HG03064 (cell line): ENCODE measurements around the gene YIF1B.
A peak's percentile ranks its signal among the peaks of the same experiment; 100 is the strongest.

Experiments used
- ATAC-seq: cut with Tn5 transposase; IDR thresholded peaks from one replicate; pipeline ENCODE4 v1.9.1; 2021; ENCODE audit warnings: low read depth; ENCODE audit not compliant: unreplicated experiment

Gene YIF1B

GRCh38 chr19:38335949-38336637 lies 20.3 kb upstream of the YIF1B start:
- ATAC-seq, result peak; percentile 43

GRCh38 chr19:38333245-38333644 lies 17.5 kb upstream of the YIF1B start:
- no peak for ATAC-seq

GRCh38 chr19:38331728-38332127 lies 16.0 kb upstream of the YIF1B start:
- no peak for ATAC-seq

- ATAC-seq, result no peak
Measured at GRCh38 chr19:38329651-38330050, 13.9 kb upstream of the YIF1B start.

- no peak for ATAC-seq
Measured at GRCh38 chr19:38326591-38326990, 10.8 kb upstream of the YIF1B start.

GRCh38 chr19:38324431-38324830 lies 8.7 kb upstream of the YIF1B start:
- no peak for ATAC-seq

- ATAC-seq, result no peak
Measured at GRCh38 chr19:38323291-38323690, 7.5 kb upstream of the YIF1B start.

- no peak for ATAC-seq
Measured at GRCh38 chr19:38321646-38322196, 6.0 kb upstream of the YIF1B start.

GRCh38 chr19:38320969-38321339 lies 5.2 kb upstream of the YIF1B start:
- no peak for ATAC-seq

GRCh38 chr19:38319421-38320258 lies 3.9 kb upstream of the YIF1B start, which contains the start of gene KCNK6:
KCNK6 (plus strand) TSS chr19:38319845; CDS start chr19:38319951, 106 bp downstream.
- ATAC-seq, result no peak

- ATAC-seq, result no peak
Measured at GRCh38 chr19:38318660-38319059, 2.9 kb upstream of the YIF1B start.

- no peak for ATAC-seq
Measured at GRCh38 chr19:38317104-38317612, 1.4 kb upstream of the YIF1B start.

GRCh38 chr19:38316477-38317067 lies 825 bp upstream of the YIF1B start:
- ATAC-seq, result no peak

GRCh38 chr19:38310986-38311385 lies 4.8 kb downstream of the YIF1B start:
- no peak for ATAC-seq

- no peak for ATAC-seq
Measured at GRCh38 chr19:38310279-38310670, 5.5 kb downstream of the YIF1B start.

- no peak for ATAC-seq
Measured at GRCh38 chr19:38309615-38310278, 6.0 kb downstream of the YIF1B start.

GRCh38 chr19:38308926-38309614 lies 6.7 kb downstream of the YIF1B start:
- no peak for ATAC-seq

GRCh38 chr19:38308006-38308766 lies 7.6 kb downstream of the YIF1B start:
- no peak for ATAC-seq

- ATAC-seq, result no peak
Measured at GRCh38 chr19:38307597-38307996, 8.2 kb downstream of the YIF1B start.
